ENCODE measurements around the gene MAGI2. TPM values are rescaled to one million over a fixed set of nuclear protein-coding genes. Genes with fewer than 3 reads are reported as not detected.

MAGI2 gene
- total RNA-seq, 1 experiment from 2014 or later: 14.3 TPM

DNA sequence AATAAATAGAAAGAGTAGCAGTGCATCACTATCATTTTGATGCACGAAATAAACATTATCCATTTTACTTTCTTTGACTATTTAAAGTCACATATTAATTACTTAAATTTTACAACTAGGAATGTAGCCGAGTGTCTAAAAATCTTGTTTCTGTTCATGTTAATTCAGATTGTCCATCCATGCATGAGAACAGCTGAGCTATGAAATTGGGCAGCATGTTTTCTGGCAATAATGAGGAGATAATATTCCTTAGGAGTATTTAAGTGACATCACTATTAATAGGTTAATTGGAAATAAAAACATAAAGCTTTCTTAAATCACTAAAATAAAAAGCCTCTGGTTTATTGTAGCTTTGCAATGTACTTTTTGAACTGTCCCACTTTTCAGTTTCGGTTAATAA, 1361.1 kb downstream of the MAGI2 start:
- no peak for DNase-seq
- H3K14ac ChIP-seq (ENCODE audit: insufficient read depth, low read length): no peak overlapping the region
- H2BK20ac ChIP-seq (ENCODE audit: low read depth, low read length, poor library complexity, severe bottlenecking): no peak overlapping the region
- no peaks in the 10 kb centered on the region for H3K79me1 ChIP-seq (ENCODE audit: insufficient read depth, low read depth, low read length, poor library complexity, severe bottlenecking)
- no peaks in the 10 kb centered on the region for H3K27me3 ChIP-seq (ENCODE audit: insufficient read depth, low read length)
- no peaks in the 10 kb centered on the region for H3K23me2 ChIP-seq (ENCODE audit: insufficient read length, low read depth, low read length, poor library complexity, severe bottlenecking)
- H3K56ac ChIP-seq (ENCODE audit: insufficient read length, low read depth, low read length): no peak overlapping the region
- no peak overlapping the region for H3K4me2 ChIP-seq (ENCODE audit: insufficient read depth, insufficient read length, low read length)
- no peaks in the 10 kb centered on the region for H4K20me1 ChIP-seq (ENCODE audit: control insufficient read depth, insufficient read depth, insufficient read length)
- H3K27ac ChIP-seq (ENCODE audit: insufficient read length, low read depth, low read length): no peak overlapping the region
- no peaks in the 10 kb centered on the region for H3K36me3 Mint-ChIP-seq (ENCODE audit: insufficient read depth in 1 of 3, low read depth in 3 of 3)
- no peak overlapping the region for H3K18ac ChIP-seq (ENCODE audit: insufficient read length, low read depth, low read length)
- H4K8ac ChIP-seq (replicated peaks; ENCODE audit: insufficient read length, low read depth, low read length): no peak overlapping the region
- no peak overlapping the region for H2BK12ac ChIP-seq (ENCODE audit: insufficient read length, low read depth, low read length)
- TF ChIP-seq, protein P1, sequence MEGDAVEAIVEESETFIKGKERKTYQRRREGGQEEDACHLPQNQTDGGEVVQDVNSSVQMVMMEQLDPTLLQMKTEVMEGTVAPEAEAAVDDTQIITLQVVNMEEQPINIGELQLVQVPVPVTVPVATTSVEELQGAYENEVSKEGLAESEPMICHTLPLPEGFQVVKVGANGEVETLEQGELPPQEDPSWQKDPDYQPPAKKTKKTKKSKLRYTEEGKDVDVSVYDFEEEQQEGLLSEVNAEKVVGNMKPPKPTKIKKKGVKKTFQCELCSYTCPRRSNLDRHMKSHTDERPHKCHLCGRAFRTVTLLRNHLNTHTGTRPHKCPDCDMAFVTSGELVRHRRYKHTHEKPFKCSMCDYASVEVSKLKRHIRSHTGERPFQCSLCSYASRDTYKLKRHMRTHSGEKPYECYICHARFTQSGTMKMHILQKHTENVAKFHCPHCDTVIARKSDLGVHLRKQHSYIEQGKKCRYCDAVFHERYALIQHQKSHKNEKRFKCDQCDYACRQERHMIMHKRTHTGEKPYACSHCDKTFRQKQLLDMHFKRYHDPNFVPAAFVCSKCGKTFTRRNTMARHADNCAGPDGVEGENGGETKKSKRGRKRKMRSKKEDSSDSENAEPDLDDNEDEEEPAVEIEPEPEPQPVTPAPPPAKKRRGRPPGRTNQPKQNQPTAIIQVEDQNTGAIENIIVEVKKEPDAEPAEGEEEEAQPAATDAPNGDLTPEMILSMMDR (conservative IDR thresholded peaks at IDR 0.05): no peak
- no peaks in the 10 kb centered on the region for H3K4me1 ChIP-seq (ENCODE audit: insufficient read depth, low read length)
- no peak overlapping the region for H3K4ac ChIP-seq (ENCODE audit: low read depth, low read length)
- H2AK5ac ChIP-seq (ENCODE audit: insufficient read length, low read length): no peak overlapping the region
- H2BK15ac ChIP-seq (ENCODE audit: low read depth, low read length): no peak overlapping the region
- H3T11ph ChIP-seq (ENCODE audit: low read length): no peak overlapping the region
- H4K5ac ChIP-seq (ENCODE audit: insufficient read length, low read depth, low read length): no peak overlapping the region
- H2AFZ ChIP-seq (ENCODE audit: low read length): no peak overlapping the region
- no peak overlapping the region for H3K9ac ChIP-seq (ENCODE audit: extremely low read depth, insufficient read length, low read length)
- no peaks in the 10 kb centered on the region for H3K9me3 Mint-ChIP-seq
- H3K23ac ChIP-seq (ENCODE audit: insufficient read length, low read depth, low read length): no peak overlapping the region
- no peak overlapping the region for H3K27ac Mint-ChIP-seq
- no CpG with 5 or more reads among the region's 3 CpGs for WGBS (ENCODE audit: extremely low coverage, insufficient read length, low lambda C conversion rate)
- H3K27me3 Mint-ChIP-seq (ENCODE audit: low read depth): no peaks in the 10 kb centered on the region
- H3K4me1 Mint-ChIP-seq: no peaks in the 10 kb centered on the region
- no peak overlapping the region for H2BK5ac ChIP-seq (ENCODE audit: insufficient read length, low read length)
- H2BK120ac ChIP-seq (ENCODE audit: low read depth, low read length, poor library complexity, severe bottlenecking): no peak overlapping the region
- H3K4me3 Mint-ChIP-seq: no peak overlapping the region
- no peaks in the 10 kb centered on the region for H3K9me3 ChIP-seq (ENCODE audit: control insufficient read depth, low read depth, low read length)
- H3K79me2 ChIP-seq (ENCODE audit: insufficient read depth, low read length): no peaks in the 10 kb centered on the region
- no peak overlapping the region for H4K91ac ChIP-seq (ENCODE audit: insufficient read length, low read depth, low read length)
